ENCODE measurements around the gene TSPAN16.

- TF ChIP-seq POLR2A (IDR thresholded peaks at IDR 0.05) (no peak), CTCF (IDR thresholded peaks at IDR 0.05) (no peak)
Observed at GRCh38 chr19:11264452-11265176, 31.3 kb upstream of the TSPAN16 start.

Measured in esophagus squamous epithelium (tissue), 4 donors.